Stimulated activated CD8-positive, alpha-beta memory T cell treated with anti-CD3 and anti-CD28 coated beads, Interleukin-4, amount 100 ng/mL, for 24 hours (primary cell): ENCODE measurements around the gene ZNF22.

Experiments
- DNase-seq: peaks from one replicate; pipeline ENCODE4 v3.0.0-alpha.2; 2020; ENCODE audit warnings: low read depth

The ZNF22 gene

DNA sequence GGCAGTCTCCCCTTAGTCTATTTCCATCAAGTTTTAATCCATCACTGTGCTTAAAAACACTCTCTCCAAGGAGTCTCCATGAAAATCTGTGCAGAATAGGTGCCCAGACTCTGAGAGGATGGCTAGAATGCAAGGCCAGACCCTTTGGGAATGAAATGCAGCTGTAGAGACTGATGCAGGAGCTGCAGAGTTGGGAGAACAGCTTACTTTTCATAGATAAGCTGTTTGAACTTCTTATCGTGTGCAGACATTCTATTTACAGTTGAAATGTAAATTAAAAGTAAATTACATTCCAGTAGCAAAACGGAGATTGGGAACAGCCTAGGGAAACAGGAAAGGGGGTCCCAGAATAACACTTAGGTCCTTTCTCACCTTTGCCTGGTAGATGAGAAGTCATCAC lies 14.9 kb downstream of the ZNF22 start:
- DNase-seq: no peak

GRCh38 chr10:45023426-45023825 lies 22.7 kb downstream of the ZNF22 start:
- no peak for DNase-seq

GRCh38 chr10:45034301-45034700 lies 33.6 kb downstream of the ZNF22 start:
- DNase-seq: no peak

GRCh38 chr10:45035673-45036072 lies 35.0 kb downstream of the ZNF22 start:
- DNase-seq: no peak

- DNase-seq: no peak
Measured at GRCh38 chr10:45040921-45041542, 40.3 kb downstream of the ZNF22 start.

GRCh38 chr10:45044290-45044689 lies 43.6 kb downstream of the ZNF22 start:
- no peak for DNase-seq

DNA sequence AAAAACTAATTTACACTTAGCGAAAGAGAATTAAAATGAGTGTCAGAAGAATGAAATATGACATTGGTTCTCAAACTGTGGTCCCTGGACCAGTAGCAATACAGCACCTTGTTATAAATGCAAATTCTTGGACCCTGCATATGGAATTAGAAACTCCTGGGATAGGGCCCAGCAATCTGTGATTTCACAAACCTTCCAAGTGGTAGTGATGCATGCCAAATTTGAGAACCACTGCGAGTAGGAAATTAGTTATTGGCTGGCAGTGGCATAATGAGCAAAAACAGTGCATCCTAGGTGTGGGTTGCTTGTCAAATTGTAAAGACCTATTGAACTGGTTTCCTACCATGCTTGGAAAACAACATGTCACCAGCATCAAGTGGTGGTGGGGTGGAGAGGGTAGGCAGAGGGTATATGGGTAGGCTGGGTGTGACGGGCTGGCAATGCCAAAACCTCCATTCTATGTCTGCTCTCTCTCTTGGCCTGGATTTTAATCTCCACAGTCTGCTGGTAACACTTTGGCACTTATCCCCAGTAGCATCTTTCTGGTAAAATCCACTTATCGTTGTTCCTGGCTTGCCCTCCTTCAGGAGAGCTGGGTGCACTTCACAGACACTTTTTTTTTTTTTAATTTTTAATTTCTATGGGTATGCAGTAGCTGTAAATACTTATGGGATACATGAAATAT lies 50.0 kb downstream of the ZNF22 start:
- no peak for DNase-seq

- DNase-seq: no peak
Measured at GRCh38 chr10:45052700-45053099, 52.0 kb downstream of the ZNF22 start.

DNA sequence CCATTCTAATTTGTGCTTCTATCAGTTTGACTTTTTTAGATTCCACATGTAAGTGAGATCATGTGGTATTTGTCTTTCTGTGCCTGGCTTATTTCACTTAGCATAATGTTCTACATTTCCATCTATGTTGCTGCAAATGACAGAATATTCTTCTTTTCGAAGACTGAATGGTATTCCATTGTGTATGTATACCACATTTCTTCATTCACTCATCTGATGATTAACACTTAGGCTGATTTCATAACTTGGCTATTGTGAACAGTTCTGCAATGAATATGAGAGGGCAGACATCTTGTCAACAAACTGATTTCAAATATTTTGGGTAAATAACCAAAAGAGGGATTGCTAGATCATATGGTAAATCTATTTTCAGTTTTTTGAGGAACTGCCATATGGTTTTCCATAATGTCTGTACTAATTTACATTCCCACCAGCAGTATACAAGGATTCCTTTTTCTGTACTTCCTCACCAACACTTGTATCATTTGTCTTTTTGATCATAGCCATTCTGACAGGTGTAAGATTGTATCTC lies 52.9 kb downstream of the ZNF22 start:
- DNase-seq: no peak
